ENCODE measurements around the gene CEP85L. TPM values are rescaled to one million over a fixed set of nuclear protein-coding genes. Genes with fewer than 3 reads are reported as not detected.

The CEP85L gene
- total RNA-seq, 1 experiment from 2014 or later = 0.88 TPM

- DNase-seq (ENCODE audit: low spot score) = no peak
- in situ Hi-C loops (cut with HindIII; ENCODE audit: low sequenced_read_pairs) = no loop called here
Measured at GRCh38 chr6:118588626-118589025, 62.8 kb downstream of the CEP85L start.

- in situ Hi-C loops (cut with HindIII; ENCODE audit: low sequenced_read_pairs) = no loop called here
- no peak for DNase-seq (ENCODE audit: low spot score)
Measured at GRCh38 chr6:118586746-118587485, 64.5 kb downstream of the CEP85L start.

- peak; percentile 42 for DNase-seq (ENCODE audit: low spot score)
- in situ Hi-C loops (cut with HindIII; ENCODE audit: low sequenced_read_pairs) = no loop called here
Measured at GRCh38 chr6:118584911-118585310, 66.5 kb downstream of the CEP85L start.

- in situ Hi-C loops (cut with HindIII; ENCODE audit: low sequenced_read_pairs) = no loop called here
- DNase-seq (ENCODE audit: low spot score) = no peak
Measured at GRCh38 chr6:118581489-118581959, 69.9 kb downstream of the CEP85L start.

GRCh38 chr6:118580585-118581419, 70.6 kb downstream of the CEP85L start:
- DNase-seq (ENCODE audit: low spot score) = peak; percentile 92
- in situ Hi-C loops (cut with HindIII; ENCODE audit: low sequenced_read_pairs) = no loop called here

GRCh38 chr6:118579786-118580185, 71.6 kb downstream of the CEP85L start:
- in situ Hi-C loops (cut with HindIII; ENCODE audit: low sequenced_read_pairs) = no loop called here
- DNase-seq (ENCODE audit: low spot score) = no peak

GRCh38 chr6:118578617-118579016, 72.8 kb downstream of the CEP85L start:
- in situ Hi-C loops (cut with HindIII; ENCODE audit: low sequenced_read_pairs) = no loop called here

GRCh38 chr6:118577972-118578371, 73.4 kb downstream of the CEP85L start:
- no peak for DNase-seq (ENCODE audit: low spot score)
- in situ Hi-C loops (cut with HindIII; ENCODE audit: low sequenced_read_pairs) = no loop called here

More at GRCh38 chr6:118578617-118579016, 72.8 kb downstream of the CEP85L start:
- DNase-seq (ENCODE audit: low spot score) = no peak

- in situ Hi-C loops (cut with HindIII; ENCODE audit: low sequenced_read_pairs) = no loop called here
- DNase-seq (ENCODE audit: low spot score) = no peak
Measured at GRCh38 chr6:118574051-118574865, 77.1 kb downstream of the CEP85L start.

GRCh38 chr6:118571121-118571520, 80.3 kb downstream of the CEP85L start:
- no peak for DNase-seq (ENCODE audit: low spot score)
- in situ Hi-C loops (cut with HindIII; ENCODE audit: low sequenced_read_pairs) = no loop called here

GRCh38 chr6:118569498-118569897, 81.9 kb downstream of the CEP85L start:
- DNase-seq (ENCODE audit: low spot score) = no peak
- in situ Hi-C loops (cut with HindIII; ENCODE audit: low sequenced_read_pairs) = no loop called here

GRCh38 chr6:118567974-118568373, 83.4 kb downstream of the CEP85L start:
- in situ Hi-C loops (cut with HindIII; ENCODE audit: low sequenced_read_pairs) = no loop called here

GRCh38 chr6:118565311-118565960, 86.0 kb downstream of the CEP85L start:
- in situ Hi-C loops (cut with HindIII; ENCODE audit: low sequenced_read_pairs) = no loop called here
- peak; percentile 68 for DNase-seq (ENCODE audit: low spot score)

More at GRCh38 chr6:118567974-118568373, 83.4 kb downstream of the CEP85L start:
- DNase-seq (ENCODE audit: low spot score) = peak; percentile 52

GRCh38 chr6:118562959-118563358, 88.4 kb downstream of the CEP85L start:
- in situ Hi-C loops (cut with HindIII; ENCODE audit: low sequenced_read_pairs) = no loop called here
- DNase-seq (ENCODE audit: low spot score) = no peak

- in situ Hi-C loops (cut with HindIII; ENCODE audit: low sequenced_read_pairs) = no loop called here
- DNase-seq (ENCODE audit: low spot score) = no peak
Measured at GRCh38 chr6:118562248-118562647, 89.1 kb downstream of the CEP85L start.

- in situ Hi-C loops (cut with HindIII; ENCODE audit: low sequenced_read_pairs) = no loop called here
- no peak for DNase-seq (ENCODE audit: low spot score)
Measured at GRCh38 chr6:118559659-118560058, 91.7 kb downstream of the CEP85L start.

- DNase-seq (ENCODE audit: low spot score) = no peak
- in situ Hi-C loops (cut with HindIII; ENCODE audit: low sequenced_read_pairs) = no loop called here
Measured at GRCh38 chr6:118558464-118559217, 92.8 kb downstream of the CEP85L start.

GRCh38 chr6:118554698-118555097, 96.7 kb downstream of the CEP85L start:
- in situ Hi-C loops (cut with HindIII; ENCODE audit: low sequenced_read_pairs) = no loop called here
- no peak for DNase-seq (ENCODE audit: low spot score)
